VCaP (cell line): ENCODE measurements around the gene RAF1.

Source experiments
- H3K27ac ChIP-seq: fragments of 450-650 bp; 2 replicates; pipeline ENCODE4 v1.5.1; 2017
- TF ChIP-seq, protein P1 (sequence below): fragments of 450-650 bp; conservative IDR thresholded peaks from 2 replicates; pipeline ENCODE4 v1.5.1; 2017; ENCODE audit warnings: mild to moderate bottlenecking, moderate library complexity

The RAF1 gene

GRCh38 chr3:12586403-12586802, 77.5 kb downstream of the RAF1 start:
- no peak overlapping the region for H3K27ac ChIP-seq

DNA sequence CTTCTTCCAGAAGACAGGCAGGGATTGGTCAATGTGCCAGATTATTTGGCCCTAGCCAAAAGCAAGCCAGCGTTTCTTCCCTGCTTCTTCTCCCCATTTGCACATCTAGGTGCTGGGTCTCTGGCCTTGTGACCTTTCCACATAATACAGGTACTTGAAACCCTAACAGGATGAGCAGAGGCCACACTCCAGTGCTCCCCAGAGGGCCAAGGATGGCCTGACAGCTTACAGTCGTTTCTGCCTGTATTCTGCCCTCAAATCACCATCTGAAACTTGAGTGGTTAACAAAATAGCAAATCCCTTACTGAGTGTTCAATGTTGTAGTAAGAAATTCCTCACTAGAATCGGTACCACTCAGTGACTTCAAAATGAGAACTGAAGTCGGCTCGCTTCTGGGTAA, 77.9 kb downstream of the RAF1 start:
- no peak overlapping the region for H3K27ac ChIP-seq
- TF ChIP-seq, protein P1, sequence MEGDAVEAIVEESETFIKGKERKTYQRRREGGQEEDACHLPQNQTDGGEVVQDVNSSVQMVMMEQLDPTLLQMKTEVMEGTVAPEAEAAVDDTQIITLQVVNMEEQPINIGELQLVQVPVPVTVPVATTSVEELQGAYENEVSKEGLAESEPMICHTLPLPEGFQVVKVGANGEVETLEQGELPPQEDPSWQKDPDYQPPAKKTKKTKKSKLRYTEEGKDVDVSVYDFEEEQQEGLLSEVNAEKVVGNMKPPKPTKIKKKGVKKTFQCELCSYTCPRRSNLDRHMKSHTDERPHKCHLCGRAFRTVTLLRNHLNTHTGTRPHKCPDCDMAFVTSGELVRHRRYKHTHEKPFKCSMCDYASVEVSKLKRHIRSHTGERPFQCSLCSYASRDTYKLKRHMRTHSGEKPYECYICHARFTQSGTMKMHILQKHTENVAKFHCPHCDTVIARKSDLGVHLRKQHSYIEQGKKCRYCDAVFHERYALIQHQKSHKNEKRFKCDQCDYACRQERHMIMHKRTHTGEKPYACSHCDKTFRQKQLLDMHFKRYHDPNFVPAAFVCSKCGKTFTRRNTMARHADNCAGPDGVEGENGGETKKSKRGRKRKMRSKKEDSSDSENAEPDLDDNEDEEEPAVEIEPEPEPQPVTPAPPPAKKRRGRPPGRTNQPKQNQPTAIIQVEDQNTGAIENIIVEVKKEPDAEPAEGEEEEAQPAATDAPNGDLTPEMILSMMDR = no peak

More at GRCh38 chr3:12586403-12586802, 77.5 kb downstream of the RAF1 start:
- TF ChIP-seq, protein P1 = no peak

DNA sequence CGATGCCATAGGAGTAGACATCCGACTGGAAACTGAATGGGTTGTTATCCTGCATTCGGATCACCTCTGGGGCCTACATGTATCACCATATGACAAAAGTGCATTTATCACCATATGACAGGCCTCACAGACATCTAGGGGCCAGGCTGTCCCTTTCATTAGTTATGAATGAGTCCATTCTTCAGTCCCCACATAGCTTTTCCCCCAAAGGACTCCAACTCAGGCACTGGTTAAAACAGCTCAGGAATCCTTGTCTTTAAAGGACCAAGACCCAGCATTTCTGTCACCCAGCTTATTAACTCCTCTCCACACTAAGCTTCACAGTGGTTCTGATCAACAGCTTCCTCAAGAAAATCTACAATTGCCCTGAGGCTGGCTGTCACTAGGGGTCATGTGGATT, 78.7 kb downstream of the RAF1 start:
- TF ChIP-seq, protein P1 = no peak
- no peak overlapping the region for H3K27ac ChIP-seq

DNA sequence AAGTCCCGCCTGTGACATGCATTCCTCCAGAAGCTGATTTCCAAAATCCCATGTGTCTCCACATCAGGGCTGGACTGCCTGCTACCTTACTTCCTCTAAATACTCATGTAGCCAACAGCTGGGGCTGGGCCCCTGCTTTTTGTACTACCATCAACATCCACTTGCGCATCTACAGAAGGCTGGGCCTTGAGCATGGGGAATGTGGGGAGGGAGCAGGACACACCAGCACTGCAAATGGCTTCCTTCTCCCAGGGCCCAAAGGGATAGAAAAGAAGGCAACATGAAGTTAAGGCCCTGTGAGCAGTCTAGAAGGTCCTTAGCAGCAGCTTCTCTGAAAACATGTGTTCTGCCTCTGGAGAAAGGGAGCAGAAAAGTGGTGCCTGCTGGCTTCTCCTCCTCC, 79.8 kb downstream of the RAF1 start:
- H3K27ac ChIP-seq = no peak overlapping the region
- TF ChIP-seq, protein P1 = no peak

- H3K27ac ChIP-seq = no peak overlapping the region
- TF ChIP-seq, protein P1 = no peak
These were observed 80.6 kb downstream of the RAF1 start for GRCh38 chr3:12583280-12583679.

DNA sequence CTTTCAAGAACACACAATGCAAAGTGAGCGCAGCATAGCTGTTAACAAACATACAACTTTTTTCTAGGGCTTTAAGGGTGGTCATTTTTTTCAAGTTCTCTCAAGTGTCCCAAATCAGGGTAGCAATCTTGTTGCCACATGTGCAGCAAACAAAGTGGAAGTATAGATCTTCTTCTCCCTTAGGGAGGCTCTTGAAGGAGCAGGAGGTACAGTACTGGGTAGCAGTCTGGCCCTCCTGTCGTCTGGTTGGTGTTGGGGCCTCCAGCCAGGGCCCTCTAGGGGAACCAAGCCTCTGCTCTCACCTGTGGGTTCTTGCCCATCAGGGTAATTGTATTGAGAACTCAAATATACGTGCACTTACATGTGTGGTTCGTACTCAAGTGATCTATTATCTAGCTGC, 81.2 kb downstream of the RAF1 start:
- TF ChIP-seq, protein P1 = no peak
- H3K27ac ChIP-seq = no peak overlapping the region

DNA sequence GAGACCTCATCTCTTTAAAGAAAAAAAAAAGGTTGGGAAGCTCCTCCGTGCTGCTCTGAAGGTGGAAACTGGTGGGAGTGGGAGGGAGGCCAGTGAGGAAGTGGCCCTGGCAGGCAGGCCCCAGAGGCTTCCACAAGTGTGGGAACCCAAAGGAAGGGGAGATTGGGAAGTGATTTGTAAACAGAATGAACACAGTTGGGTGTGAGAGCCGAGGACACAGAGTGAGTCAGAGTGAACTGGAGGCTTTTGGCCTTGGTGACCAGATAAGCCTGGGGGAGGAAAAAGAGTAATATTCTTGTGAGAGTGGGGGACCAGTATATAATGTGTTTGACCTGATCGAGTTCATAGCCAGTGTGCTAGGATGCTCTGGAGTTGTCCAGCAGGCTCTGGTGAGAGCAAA, 84.0 kb downstream of the RAF1 start:
- TF ChIP-seq, protein P1 = no peak
- H3K27ac ChIP-seq = no peak overlapping the region

- H3K27ac ChIP-seq = no peak overlapping the region
- TF ChIP-seq, protein P1 = no peak
These were observed 84.5 kb downstream of the RAF1 start for GRCh38 chr3:12579456-12579855.
